Suppressor macrophage (primary cell): ENCODE results near the gene NUTM2G.
"Not testable (repeated sequence)": the region's sequence is repeated elsewhere in the genome, so short reads cannot be mapped to it uniquely, and the experiment has no call there.

Experiments used
- DNase-seq, 4 experiments: peaks; one replicate each; pipeline ENCODE4 v3.0.0-alpha.2; 2020 to 2022

Gene NUTM2G

DNA sequence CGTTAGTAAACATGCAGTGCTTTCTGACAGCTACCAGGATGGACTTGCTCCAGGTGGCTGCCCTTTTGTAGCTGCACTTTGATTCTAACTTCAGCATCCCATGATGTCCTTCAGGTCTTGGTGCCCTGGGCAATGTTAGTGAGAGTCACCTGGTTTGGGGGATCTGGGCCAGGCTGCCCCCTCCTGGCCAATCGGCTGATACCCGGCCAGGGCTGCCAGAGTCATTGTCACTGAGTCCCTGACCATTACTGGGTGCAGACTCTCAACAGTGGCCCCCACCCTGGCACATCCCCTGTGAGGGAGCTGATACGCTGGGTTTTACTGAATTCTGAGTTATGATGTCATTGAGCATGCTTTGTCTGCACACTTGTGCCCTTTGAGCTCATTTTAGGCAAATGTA lies 13.5 kb downstream of the NUTM2G start:
- not testable (repeated sequence) for DNase-seq

DNA sequence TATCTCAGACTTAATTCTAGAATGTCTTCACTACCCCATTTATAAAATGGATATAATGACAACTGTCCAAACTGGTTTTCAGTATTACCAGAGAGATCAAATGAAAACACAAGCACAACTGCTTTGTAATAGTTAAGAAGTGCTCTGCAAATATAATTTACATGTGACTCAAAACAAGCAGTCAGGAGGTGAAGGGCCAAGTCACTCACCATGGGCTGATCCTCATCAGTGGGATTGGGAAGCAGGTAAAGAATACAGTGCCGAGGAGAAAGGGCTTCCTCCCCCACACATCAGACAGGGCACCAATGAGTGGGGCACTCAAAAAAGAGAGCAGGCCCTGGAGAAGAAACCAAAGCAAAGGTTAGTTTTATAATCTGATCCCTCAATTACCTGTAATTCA lies 20.7 kb downstream of the NUTM2G start:
- DNase-seq, result not testable (repeated sequence)

DNA sequence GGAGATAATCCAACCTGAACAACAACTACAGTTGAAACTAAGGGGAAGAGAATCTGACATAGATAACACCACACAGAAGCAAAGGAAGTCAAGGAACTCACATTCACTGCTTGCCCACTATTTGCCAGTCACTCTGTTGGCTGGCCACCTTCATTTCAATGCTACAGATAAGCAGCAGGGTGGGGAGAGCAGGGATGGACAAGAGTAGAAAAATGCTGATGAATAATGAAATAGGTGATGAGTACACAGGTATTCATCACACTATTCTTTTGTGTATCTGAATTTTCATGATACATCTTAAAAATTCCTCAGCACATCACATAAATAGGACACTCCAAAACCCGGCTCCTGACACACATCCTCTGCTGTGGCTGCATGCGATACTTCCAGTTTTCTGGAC lies 21.9 kb downstream of the NUTM2G start:
- not testable (repeated sequence) for DNase-seq

DNA sequence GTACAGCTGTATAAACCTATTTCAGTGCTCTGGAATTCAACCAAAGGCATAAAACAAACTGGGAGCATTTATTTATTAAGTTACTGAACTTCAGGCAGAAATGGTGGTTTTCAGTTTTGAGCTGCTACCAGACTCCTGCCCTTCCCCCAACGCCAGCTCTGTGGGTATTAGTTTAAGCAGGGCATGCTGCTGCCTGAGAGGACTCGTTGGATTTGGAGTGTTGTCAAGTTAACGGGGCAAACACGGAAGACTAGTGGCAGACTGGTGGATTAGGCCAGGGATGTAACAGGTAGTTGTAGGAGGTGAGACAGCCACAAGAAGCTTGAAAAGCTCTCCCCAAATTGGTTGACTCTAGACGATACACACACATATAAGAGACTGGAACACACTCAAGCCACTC lies 38.9 kb downstream of the NUTM2G start:
- not testable (repeated sequence) for DNase-seq

DNA sequence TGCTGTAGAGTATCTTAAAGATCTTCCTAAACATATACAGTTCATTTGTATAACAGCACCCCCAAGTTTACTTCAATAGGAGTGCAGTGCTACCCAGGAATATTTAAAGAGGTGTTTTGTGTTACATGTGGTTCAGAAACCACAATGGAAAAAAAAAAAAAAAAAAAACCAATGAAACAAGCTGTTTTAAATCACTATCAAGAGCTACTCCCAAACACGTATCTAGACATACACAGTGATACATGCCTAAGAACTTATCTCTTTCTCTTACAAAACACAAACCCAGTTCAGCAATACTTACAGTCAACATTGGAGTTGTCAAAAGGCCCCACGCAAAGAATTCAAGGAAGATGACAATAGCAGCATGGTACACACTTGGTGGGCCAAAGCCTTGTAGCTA lies 43.9 kb downstream of the NUTM2G start:
- DNase-seq, result not testable (repeated sequence)

DNA sequence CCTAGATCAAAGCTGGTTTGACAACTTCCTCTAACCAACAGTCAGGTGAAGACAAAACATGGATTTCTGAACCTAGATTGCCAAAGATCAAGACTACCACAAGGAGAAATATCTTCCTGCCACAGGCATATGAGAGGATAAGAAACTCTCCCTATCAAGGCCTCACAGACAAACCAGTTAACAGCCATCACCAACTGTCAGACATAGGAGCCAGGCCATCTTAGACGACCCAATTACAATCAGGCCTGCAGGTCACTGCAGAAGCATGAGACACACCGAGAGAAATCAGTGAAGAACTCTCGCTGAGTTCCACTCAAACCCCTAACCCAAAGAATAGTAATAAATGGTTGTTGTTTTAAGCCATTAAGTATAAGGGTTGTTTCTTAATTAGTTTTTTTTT lies 45.4 kb downstream of the NUTM2G start:
- not testable (repeated sequence) for DNase-seq

DNA sequence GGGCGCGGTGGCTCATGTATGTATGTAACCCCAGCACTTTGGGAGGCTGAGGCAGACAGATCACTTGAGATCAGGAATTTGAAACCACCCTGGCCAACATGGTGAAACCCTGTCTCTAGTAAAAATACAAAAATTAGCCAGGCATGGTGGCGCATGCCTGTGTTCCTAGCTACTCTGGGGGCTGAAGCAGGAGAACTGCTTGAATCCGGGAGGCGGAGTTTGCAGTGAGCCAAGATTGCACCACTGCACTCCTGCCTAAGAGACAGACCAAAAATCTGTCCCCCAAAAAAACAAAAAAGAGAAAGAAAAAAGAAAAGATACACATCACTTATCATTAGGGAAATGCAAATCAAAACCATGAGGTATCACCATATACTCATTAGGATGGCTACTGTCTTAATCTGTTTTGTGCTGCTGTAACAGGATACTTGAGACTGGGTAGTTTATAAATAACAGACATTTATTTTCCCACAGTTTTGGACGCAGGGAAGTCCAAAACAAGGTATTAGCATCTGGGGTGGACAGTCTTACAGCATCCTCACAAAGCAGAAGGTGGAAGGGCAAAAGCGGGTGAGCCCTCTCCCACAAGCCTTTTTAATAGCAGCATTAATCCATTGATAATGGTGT lies 55.0 kb downstream of the NUTM2G start:
- not testable (repeated sequence) for DNase-seq

DNA sequence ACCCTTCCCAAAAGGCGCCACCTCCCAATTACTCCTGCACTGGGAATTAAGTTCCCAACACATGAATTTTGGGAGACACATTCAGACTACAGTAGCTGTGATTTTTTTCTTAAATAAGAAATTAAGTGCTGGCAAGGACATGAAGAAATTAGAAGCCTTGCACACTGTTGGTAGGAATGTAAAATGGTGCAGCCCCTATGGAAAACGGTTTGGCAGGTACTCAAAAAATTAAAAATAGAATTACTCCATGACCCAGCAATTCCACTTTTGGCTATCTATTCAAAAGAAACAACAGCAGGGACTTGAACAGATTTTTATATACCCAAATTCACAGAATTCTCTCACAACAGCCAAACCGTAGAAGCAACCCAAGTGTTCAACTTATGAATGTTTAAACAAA lies 55.5 kb downstream of the NUTM2G start:
- DNase-seq, result not testable (repeated sequence)

DNA sequence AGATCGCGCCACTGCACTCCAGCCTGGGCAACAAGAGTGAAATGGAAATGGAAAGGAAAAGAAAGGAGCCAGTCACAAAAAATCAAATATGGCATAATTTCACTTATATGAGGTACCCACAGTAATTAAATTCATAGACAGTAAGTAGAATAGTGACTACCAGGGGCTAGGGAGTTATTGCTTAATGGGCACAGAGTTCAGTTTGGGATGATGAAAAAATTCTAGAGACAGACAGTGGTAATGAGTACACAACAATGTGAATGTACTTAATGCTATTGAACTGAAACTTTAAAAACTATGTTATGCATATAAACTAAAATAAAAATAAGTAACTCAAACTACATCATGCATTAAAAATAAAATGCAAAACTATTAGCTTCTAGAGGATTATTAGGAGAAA lies 56.2 kb downstream of the NUTM2G start:
- DNase-seq, result not testable (repeated sequence)
